MM.1S (cell line): Measurements from ENCODE around the gene GRIK1.

Experiments used
- CTCF ChIP-seq: fragments of 300-600 bp; sonication (generic); IDR thresholded peaks from 2 replicates; pipeline ENCODE4 v1.5.1; 2016; ENCODE audit warnings: antibody characterized with exemption, low read length, mixed read lengths
- EZH2 ChIP-seq: fragments of 300-600 bp; sonication (generic); optimal IDR thresholded peaks from 2 replicates; pipeline ENCODE3; 2017; ENCODE audit warnings: low read depth, mild to moderate bottlenecking, antibody characterized with exemption, low read length, mixed read lengths
- EZH2phosphoT487 ChIP-seq: fragments of 300-600 bp; sonication (generic); IDR thresholded peaks from 2 replicates; pipeline ENCODE4 v1.6.1; 2018; ENCODE audit warnings: antibody characterized with exemption, low read length

GRCh38 chr21:29711236-29711635, 228.6 kb downstream of the GRIK1 start:
- TF ChIP-seq EZH2 = no peak
- TF ChIP-seq CTCF = no peak
- TF ChIP-seq EZH2phosphoT487 = no peak
